Uterus (tissue), 2 donors: ENCODE data around the gene CBFA2T2.

Experiments
- POLR2A ChIP-seq, 2 donors: fragments of 450-650 bp; IDR thresholded peaks; one replicate each; pipeline ENCODE4 v1.6.1; 2016; ENCODE audit warnings: antibody characterized with exemption in 2 of 2, mild to moderate bottlenecking in 1 of 2, moderate library complexity in 1 of 2
- TF ChIP-seq, protein P1 (sequence below), 4 experiments: fragments of 200-600 bp in 2 of 4; fragments of 450-650 bp in 2 of 4; sonication (generic) in 2 of 4; IDR thresholded peaks; one replicate each; pipeline ENCODE4 v1.5.1; 2016 to 2019; ENCODE audit warnings: antibody characterized with exemption in 4 of 4, mild to moderate bottlenecking in 2 of 4, moderate library complexity in 1 of 4

GRCh38 chr20:33531885-33532284 is 42.0 kb downstream of the CBFA2T2 start:
- TF ChIP-seq POLR2A (IDR thresholded peaks at IDR 0.05), result no peak
- TF ChIP-seq, protein P1, sequence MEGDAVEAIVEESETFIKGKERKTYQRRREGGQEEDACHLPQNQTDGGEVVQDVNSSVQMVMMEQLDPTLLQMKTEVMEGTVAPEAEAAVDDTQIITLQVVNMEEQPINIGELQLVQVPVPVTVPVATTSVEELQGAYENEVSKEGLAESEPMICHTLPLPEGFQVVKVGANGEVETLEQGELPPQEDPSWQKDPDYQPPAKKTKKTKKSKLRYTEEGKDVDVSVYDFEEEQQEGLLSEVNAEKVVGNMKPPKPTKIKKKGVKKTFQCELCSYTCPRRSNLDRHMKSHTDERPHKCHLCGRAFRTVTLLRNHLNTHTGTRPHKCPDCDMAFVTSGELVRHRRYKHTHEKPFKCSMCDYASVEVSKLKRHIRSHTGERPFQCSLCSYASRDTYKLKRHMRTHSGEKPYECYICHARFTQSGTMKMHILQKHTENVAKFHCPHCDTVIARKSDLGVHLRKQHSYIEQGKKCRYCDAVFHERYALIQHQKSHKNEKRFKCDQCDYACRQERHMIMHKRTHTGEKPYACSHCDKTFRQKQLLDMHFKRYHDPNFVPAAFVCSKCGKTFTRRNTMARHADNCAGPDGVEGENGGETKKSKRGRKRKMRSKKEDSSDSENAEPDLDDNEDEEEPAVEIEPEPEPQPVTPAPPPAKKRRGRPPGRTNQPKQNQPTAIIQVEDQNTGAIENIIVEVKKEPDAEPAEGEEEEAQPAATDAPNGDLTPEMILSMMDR (IDR thresholded peaks at IDR 0.05), result no peak
